NCI-H2081 (cell line): ENCODE data around the gene NLE1.

ENCODE experiments used
- DNase-seq, 2 experiments: peaks; one replicate each; lab custom pipeline; 2025; lab: John Stamatoyannopoulos, UW

Gene NLE1

DNA sequence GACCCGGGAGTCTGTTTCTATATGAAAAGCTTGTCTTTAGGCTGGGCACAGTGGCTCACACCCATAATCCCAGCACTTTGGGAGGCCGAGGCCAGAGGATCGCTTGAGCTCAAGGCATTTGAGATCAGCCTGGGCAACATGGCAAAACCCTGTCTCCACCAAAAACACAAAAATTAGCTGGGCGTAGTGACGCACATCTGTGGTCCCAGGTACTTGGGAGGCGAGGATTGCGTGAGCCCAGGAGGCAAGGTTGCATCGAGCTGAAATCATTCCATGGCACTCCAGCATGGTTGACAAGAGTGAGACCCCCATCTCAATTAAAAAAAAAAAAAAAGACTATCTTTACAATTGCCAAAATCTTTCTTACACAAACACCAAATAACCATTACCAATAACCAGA is 55.9 kb downstream of the NLE1 start:
- no peak for DNase-seq

DNA sequence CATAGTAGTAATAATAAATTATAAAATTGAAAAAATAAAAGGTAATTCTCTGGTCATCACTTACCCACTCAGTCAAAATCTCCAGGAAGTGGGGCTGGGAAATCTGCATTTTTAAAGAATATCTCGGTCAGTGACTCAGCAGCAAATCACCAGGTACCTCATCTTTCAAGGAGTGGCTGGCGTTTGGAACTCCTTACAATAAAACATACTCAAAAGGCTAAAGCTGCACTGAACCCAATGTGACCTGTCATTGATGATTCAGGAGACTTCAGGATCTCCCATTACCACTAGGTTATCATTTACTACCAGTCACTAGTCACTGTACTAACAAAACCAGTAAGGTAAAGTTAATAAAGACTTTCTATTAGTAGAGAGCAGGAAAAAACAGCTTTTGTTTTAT is 57.1 kb downstream of the NLE1 start:
- no peak for DNase-seq

DNA sequence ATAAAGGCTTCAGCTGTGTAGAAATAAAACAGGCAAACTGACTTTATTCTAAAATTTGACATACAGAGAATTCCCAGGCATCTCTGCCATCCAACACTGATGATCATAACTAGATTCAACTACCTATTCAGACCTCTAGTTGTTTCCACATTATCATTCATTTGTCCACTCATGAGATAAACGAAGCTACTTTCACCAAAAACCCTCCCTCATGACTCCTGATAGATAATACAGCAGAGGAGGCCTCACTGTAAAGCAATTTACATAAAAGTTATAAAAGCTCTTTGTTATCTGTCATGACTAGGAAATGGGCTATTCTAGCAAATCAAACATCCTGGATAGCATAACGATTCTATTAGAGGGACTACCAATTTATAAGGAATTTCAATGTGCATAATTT is 59.0 kb downstream of the NLE1 start:
- DNase-seq, result no peak

DNA sequence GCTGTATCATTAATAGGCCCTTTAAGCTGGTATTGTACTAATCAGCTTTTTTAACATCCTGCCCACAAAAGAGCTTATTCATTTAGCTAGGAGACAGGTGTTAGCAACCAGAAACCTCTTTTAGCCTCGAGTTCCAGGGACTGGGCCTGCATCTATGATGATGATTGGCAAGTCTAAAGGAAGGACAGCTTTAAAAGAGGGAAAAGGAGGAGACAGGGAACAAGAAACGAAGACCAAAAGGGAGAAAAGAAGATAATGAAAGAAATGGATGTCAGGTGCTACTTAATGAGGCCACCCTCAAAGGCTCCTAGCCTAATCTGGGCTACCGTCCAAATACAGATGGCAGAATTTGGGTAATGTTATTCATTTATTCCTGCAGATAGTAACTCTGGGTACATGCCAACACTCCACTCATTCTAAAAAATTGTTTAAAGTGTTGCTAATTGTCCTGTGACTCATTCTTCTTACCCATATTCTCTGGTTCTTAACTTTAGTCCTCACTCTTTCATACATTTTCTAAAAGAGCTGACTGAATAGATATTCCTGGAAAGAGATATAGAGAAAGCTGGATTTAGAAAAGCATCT is 59.9 kb downstream of the NLE1 start:
- peak; percentile 43 to 82 for DNase-seq

DNA sequence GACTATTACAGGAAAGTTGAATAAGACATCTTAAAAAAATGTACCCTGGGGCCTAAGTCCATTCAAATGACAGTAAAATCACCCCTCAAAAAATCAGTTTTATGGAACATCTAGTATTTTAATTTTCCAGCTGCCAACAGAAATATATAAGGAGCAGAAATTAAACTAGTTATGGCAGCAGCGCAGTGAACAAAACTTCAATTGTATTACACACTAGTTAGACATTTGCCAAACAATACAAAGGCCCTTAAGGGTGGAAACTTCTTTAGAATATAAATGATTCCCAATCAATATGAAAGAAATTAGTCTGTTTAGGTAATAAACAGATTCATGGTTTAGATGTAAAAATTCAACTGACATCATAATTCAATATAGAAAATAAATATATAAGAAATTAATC is 60.5 kb downstream of the NLE1 start:
- no peak for DNase-seq

DNA sequence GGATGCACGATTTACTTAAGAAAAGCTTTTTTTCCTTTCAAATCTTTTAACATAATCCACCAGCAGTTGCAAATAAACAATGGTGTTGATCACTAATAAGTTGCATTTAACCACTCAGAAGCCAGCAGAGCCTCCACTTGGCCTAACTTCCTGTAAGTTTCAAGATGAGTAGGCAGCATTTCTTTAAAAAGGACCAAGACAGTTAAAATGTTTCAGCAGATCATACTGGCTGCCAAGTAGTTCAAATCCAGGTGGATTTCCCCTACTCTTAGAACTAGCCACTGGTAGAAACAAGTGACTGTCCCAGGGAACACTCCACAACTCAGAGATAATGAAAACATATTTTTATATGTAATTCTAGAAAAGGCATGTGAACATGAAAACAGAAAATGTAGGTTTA is 61.6 kb downstream of the NLE1 start:
- DNase-seq, result no peak

DNA sequence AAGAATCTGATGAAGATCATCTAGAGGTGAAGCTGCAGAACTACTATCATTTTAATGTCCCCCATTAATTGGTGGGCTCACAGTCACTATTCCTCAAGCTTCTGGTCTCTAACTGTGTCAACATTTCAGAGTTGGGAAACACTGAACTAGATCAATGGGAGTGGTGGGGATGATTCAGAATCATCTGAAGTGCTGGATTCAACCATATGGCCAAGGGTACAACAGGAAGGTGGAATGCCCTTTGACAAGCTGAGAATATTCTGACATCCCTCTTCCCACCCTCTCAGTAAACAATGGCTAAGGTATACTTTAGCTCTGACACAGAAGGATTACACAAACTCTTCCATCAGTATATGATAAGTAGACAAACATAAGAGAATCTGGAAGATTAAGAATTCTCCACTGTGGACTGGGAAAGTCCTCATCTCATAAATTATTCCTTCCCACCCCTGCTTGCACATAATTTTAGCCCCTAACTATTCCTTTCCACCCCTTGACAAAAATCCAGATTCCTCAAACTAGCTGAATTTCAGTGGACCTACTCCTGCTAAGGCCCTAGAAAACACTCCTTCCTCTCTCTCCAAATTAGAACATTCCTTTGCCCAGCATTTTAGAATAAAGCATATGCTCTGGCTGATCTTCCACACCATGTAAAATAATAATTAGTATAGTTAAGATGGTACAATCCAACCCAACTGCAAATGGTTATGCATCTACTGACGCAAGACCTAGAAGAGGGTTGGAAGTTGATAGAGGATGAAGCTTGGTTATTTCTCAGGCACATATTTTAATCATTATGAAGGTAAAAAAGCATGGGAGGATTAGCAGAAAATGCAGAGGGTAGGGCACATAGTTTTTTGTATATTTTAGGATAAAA is 62.3 kb downstream of the NLE1 start:
- DNase-seq, result no peak
